Fibroblast of mammary gland (primary cell): ENCODE measurements around the gene AGBL5.

Source experiments
- DNase-seq: peaks from one replicate; pipeline ENCODE4 v3.0.0-alpha.2; 2010; ENCODE audit warnings: low read depth
- H3K4me3 ChIP-seq: 2 replicates; pipeline ENCODE4 v1.5.1; 2011; ENCODE audit warnings: low read depth, mild to moderate bottlenecking, low read length, moderate library complexity; ENCODE audit not compliant: control insufficient read depth
- CTCF ChIP-seq: conservative IDR thresholded peaks from 2 replicates; pipeline ENCODE4 v1.5.1; 2011; ENCODE audit warnings: low read depth, low read length, inconsistent platforms; ENCODE audit not compliant: control insufficient read depth, insufficient read depth

Gene AGBL5

DNA sequence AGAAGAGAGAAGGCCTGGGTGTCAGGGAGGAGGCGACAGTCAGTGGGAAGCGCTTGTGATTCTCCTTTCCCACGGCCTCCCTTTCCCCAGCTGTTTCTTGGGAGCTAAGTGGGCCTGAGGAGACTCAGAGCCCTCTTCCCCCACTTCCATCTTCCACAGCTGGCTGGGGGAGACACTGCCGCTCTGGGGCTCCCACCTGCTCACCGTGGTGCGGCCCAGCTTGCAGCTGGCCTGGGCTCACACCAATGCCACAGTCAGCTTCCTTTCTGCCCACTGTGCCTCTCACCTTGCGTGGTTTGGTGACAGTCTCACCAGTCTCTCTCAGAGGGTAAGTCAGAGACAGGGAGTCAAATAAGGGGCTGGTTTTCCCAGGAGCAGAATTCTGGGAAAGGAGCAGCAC is 11.6 kb upstream of the AGBL5 start:
- DNase-seq = no peak
- no peak for TF ChIP-seq CTCF
- no peak overlapping the region for H3K4me3 ChIP-seq

DNA sequence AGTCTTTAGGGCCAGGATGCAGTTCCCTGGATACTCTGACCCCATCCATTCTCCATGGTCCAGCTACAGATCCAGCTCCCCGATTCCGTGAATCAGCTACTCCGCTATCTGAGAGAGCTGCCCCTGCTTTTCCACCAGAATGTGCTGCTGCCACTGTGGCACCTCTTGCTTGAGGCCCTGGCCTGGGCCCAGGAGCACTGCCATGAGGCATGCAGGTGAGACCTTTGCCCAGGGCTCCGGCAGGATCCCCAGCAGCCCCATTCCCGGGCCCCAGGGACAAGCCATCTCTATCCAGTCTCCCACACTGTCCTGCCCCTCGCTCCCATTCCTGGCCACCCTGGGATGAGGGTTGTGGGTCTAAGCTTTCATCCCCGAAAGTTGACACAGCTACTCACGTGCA is 11.2 kb upstream of the AGBL5 start:
- no peak for TF ChIP-seq CTCF
- H3K4me3 ChIP-seq = no peak overlapping the region
- no peak for DNase-seq

GRCh38 chr2:27041752-27042151 is 9.7 kb upstream of the AGBL5 start:
- TF ChIP-seq CTCF = no peak
- H3K4me3 ChIP-seq = no peak overlapping the region
- DNase-seq = no peak

- no peak for DNase-seq
- TF ChIP-seq CTCF = no peak
- H3K4me3 ChIP-seq = no peak overlapping the region
Measured at GRCh38 chr2:27042159-27042661, 9.3 kb upstream of the AGBL5 start.

GRCh38 chr2:27042985-27043634 is 8.4 kb upstream of the AGBL5 start:
- DNase-seq = peak; percentile 44
- TF ChIP-seq CTCF = no peak
- H3K4me3 ChIP-seq = no peak overlapping the region

- no peak for TF ChIP-seq CTCF
- peak overlapping the region; percentile 75 for H3K4me3 ChIP-seq
- no peak for DNase-seq
Measured at GRCh38 chr2:27049422-27050280, 1.8 kb upstream of the AGBL5 start.
